Skeletal muscle satellite cell (primary cell): ENCODE results near the gene ODC1.
"Not testable (repeated sequence)": the region's sequence is repeated elsewhere in the genome, so short reads cannot be mapped to it uniquely, and the experiment has no call there.

Experiments
- H3K27me3 ChIP-seq: 2 replicates; pipeline ENCODE4 v1.7.0; 2013; ENCODE audit warnings: low read length; ENCODE audit not compliant: control insufficient read depth, insufficient read depth
- H3K36me3 ChIP-seq: 2 replicates; pipeline ENCODE4 v1.7.0; 2013; ENCODE audit warnings: mild to moderate bottlenecking, control low read depth, low read length; ENCODE audit not compliant: insufficient read depth
- H3K4me1 ChIP-seq: 2 replicates; pipeline ENCODE4 v1.7.0; 2013; ENCODE audit warnings: low read length; ENCODE audit not compliant: control insufficient read depth, insufficient read depth
- H3K4me2 ChIP-seq: 2 replicates; pipeline ENCODE4 v1.7.0; 2013; ENCODE audit warnings: mild to moderate bottlenecking, low read length
- H3K4me3 ChIP-seq: 2 replicates; pipeline ENCODE4 v1.7.0; 2013; ENCODE audit warnings: low read length
- H3K9ac ChIP-seq: 2 replicates; pipeline ENCODE4 v1.7.0; 2013; ENCODE audit warnings: mild to moderate bottlenecking, low read depth, low read length, moderate library complexity
- H3K9me3 ChIP-seq: replicated peaks from 2 replicates; pipeline ENCODE4 v1.7.0; 2013; ENCODE audit warnings: mild to moderate bottlenecking, control low read depth, low read length

Gene ODC1

DNA sequence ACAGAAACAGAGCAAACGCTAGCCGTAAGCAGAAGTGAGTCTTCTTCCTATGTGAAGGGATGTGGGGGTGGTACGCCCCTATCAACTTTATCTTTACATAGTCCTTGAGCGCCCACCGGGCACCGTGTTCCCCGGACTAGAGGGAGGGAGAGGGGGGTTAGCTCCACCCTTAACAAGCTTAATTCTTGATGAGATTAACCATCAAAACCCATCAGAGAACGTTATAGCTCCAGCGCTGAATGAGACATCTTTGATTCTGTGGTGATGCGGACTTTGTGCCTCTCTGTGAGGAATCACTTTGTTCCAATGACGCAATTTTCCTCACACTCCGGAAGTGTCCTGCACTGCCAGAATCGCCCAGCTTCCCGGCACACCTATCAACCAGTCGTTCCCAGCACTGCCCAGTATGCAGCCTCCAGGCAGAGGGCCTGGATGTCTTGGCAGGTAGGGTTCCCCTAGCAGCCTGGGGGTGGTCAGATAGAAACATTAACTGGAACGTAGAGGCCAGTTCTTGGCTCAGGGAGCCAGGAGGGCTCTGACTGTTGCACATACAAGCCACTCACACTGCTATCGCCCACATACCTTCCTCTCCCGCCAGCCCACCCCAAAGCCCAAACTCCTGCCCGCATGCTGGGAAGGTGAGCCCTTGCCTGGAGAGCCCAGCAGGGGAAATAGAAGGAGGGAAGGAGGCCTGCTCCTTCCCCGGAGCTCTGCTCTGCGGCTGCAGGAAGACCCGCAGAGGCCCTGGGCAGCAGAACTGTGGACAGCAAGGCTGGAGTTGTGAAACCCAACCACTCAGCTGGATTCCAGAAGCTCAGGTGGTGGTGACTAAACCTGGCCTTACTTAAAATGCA, 1.9 kb upstream of the ODC1 start:
- Histone ChIP-seq H3K9me3 (no peaks in the 10 kb centered on the region), H3K4me3 (no peak overlapping the region), H3K4me1 (peaks cover 56% of the 10 kb centered on the region), H3K36me3 (no peaks in the 10 kb centered on the region), H3K9ac (no peak overlapping the region), H3K4me2 (peak overlapping the region; percentile 100), H3K27me3 (no peaks in the 10 kb centered on the region)

DNA sequence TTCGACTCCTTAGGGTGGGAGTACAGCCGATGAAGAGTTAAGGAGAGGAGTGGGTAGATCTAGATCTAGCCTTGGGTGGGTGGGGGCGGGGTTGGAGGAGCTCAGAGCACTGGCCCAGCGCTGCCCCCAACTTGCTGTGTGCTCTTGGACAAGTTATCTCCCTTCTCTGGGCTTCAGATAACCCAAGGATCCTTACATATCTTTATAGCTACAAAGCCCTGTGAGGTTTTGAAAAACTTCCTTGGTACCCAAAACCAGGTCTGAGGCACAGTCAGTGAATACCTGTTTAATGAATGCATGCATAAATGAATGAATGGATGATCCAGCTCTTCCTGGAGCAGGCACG, 1.3 kb upstream of the ODC1 start:
- Histone ChIP-seq H3K4me3 (peak overlapping the region; percentile 85), H3K4me1 (peaks cover 52% of the 10 kb centered on the region), H3K9me3 (no peaks in the 10 kb centered on the region), H3K27me3 (no peaks in the 10 kb centered on the region), H3K4me2 (peak overlapping the region; percentile 100), H3K9ac (peak overlapping the region; percentile 96), H3K36me3 (peaks cover 4% of the 10 kb centered on the region)

DNA sequence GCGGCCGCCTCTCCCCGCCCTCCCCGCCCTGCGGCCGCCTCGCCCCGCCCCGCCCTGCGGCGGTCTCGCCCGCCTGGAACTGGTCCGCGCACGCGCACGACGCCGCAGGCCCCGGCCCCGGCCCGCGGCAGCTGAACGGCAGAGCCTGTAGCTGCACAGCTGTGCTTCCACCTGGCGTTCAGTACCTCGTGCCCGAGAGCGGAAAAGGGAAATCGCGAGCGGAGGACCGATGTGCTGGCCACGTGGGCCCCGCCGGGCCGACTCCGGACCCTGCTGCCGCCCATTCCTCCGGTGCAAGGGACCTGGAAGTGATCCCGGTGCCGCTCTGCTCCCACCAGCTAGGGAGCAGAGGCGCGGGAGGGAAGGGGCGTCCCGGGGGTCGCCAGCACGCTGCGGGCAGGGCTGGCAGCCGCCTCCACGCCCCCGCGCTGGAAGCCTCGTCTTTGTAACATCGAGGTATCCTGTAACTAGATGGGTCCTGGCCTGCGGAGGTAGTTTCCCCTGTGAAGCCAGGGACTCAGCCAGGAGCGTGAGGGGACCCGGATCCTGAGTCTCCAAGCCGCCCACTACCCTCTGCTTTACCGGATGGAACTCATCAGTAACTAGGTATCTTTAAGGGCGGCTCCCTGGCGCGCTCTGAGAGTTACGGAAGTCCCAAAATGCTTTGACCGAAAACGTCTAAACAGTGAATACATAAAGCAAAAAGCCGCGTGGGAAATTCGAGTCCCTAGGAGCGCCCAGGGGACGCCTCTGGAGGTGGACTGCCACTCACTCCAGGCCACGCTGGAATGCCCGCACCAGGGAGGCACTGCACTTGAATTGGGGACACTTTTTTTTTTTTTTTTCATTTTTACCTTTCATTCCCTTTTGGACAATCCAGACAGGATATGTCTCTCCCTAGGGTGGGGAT, 704 bp upstream of the ODC1 start:
- Histone ChIP-seq H3K4me1 (peaks cover 47% of the 10 kb centered on the region), H3K4me2 (peak overlapping the region; percentile 100), H3K9ac (peak overlapping the region; percentile 96), H3K36me3 (peaks cover 10% of the 10 kb centered on the region), H3K27me3 (no peaks in the 10 kb centered on the region), H3K4me3 (peak overlapping the region; percentile 85), H3K9me3 (no peaks in the 10 kb centered on the region)

DNA sequence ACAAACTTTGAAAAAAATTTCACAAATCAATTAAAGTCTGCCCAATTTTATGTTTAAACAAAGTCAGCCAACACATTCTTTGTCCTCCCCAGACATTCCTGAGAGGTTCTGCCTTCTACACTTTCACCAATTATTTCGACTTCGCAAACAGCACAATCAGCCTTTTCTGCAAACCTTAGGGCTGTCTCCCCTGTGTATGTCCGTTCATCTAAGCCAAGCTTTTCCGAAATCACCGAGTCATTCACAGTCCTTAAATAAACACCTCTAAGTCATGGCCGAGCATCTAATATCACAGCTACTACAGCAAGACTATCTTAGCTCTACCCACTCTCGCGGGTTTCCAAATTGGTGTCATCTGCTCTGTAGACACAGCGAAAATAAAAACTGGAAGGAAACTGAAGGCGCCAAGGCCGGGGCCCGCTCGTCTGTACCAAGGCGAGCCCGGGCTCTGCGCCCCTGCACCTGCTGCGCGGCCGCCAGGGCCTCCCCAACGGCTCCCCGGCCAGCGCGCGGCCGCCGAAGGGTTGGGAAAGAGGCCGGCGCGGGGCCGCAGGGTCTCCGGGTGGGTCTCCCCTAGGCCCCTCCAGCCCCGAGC, 730 bp downstream of the ODC1 start:
- H3K4me3 ChIP-seq: peak overlapping the region; percentile 68
- H3K9ac ChIP-seq: peak overlapping the region; percentile 93
- H3K9me3 ChIP-seq: no peaks in the 10 kb centered on the region
- peak overlapping the region; percentile 75 for H3K4me2 ChIP-seq
- peaks cover 47% of the 10 kb centered on the region for H3K4me1 ChIP-seq
- peaks cover 22% of the 10 kb centered on the region for H3K36me3 ChIP-seq
- no peaks in the 10 kb centered on the region for H3K27me3 ChIP-seq

DNA sequence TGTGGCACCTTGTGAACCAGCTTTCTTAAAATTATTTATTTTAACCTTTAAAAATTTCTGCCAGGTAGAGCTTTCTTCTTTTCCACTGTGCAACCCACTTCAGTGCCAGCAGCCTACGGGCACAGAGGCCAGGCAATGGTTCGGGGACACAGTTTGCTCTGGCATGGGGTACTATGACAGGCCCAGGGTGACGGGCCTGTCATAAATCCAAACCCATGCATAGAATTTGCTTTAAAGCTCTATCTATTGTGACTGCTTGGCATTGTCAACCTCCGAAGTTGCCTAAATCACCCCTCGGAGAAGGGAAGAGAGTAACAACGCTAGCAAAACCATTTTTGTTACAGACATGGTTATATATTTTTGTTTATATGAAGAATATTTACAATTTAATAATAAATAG, 1.5 kb downstream of the ODC1 start:
- peak overlapping the region; percentile 93 for H3K9ac ChIP-seq
- peak overlapping the region; percentile 75 for H3K4me2 ChIP-seq
- no peaks in the 10 kb centered on the region for H3K9me3 ChIP-seq
- no peaks in the 10 kb centered on the region for H3K27me3 ChIP-seq
- H3K4me1 ChIP-seq: peaks cover 40% of the 10 kb centered on the region
- peak overlapping the region; percentile 68 for H3K4me3 ChIP-seq
- H3K36me3 ChIP-seq: peaks cover 30% of the 10 kb centered on the region

DNA sequence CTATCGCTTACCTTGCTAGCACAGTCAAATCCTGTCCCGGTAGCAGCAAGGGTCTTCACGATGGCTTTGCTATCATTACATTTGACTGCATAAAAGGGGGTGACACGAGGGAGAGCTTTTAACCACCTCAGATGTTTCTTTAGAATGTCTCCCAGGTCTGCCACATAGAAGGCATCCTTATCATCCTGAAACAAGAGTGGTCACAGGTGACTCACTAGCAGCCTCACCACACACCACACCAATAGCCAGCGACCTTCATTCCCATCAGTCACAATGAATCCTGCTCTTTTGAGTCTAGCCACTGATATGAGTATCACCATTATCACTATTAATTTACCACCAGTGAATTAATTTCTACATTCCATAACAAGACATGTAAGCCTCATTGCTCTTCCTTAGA, 3.7 kb downstream of the ODC1 start:
- Histone ChIP-seq H3K9me3 (no peaks in the 10 kb centered on the region), H3K36me3 (peaks cover 52% of the 10 kb centered on the region), H3K4me2 (no peak overlapping the region), H3K4me3 (no peak overlapping the region), H3K27me3 (no peaks in the 10 kb centered on the region), H3K4me1 (peaks cover 27% of the 10 kb centered on the region), H3K9ac (no peak overlapping the region)

DNA sequence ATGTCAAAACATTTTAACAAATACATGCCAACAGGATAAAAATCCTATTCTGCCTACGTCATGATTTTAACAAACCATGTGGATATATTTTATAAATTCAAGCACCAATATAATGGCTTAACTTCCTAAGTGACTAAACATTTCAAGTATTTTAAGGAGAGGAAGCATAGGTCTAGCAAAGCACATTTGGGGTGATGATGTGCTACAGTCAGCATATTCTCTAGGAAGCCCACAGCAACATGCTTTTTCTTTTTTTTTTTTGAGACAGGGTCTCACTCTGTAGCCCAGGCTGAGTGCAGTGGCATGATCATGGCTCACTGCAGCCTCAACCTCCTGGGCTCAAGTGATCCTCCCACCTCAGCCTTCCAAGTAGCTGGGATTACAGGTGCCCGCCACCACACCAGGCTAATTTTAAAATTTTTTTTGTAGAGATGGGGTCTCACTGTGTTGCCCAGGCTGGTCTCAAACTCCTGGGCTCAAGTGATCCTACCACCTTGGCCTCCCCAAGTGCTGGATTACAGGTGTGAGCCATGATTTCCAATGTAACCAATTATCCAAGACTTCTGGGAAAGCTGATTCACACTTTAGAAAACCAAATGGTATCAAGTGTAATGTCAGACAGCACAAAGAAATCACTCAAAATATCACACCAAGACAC, 5.5 kb downstream of the ODC1 start:
- peaks cover 64% of the 10 kb centered on the region for H3K36me3 ChIP-seq

DNA sequence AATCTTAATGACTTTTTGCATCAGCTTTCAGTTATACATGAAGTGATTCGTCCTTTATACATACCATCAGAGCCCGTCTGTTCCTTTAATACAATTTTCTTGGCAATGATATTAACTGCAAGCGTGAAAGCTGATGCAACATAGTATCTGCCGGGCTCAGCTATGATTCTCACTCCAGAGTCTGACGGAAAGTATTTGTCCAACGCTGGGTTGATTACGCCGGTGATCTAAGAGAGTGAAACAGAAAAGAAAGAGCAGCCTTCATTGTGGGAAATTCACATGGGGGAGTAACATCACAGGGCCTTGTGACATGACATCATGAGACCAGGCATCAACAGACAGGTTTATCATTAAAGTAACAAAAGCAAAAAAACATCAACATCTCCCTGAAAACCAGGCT, 6.2 kb downstream of the ODC1 start:
- Histone ChIP-seq H3K9ac (no peak overlapping the region), H3K4me2 (no peak overlapping the region), H3K9me3 (no peaks in the 10 kb centered on the region), H3K4me3 (no peak overlapping the region), H3K4me1 (peaks cover 18% of the 10 kb centered on the region), H3K36me3 (peaks cover 64% of the 10 kb centered on the region), H3K27me3 (no peaks in the 10 kb centered on the region)

More for the DNA sequence above, 5.5 kb downstream of the ODC1 start:
- not testable (repeated sequence) for H3K4me3 ChIP-seq, H3K4me2 ChIP-seq, H3K9me3 ChIP-seq, H3K27me3 ChIP-seq, H3K9ac ChIP-seq
- peaks cover 18% of the 10 kb centered on the region for H3K4me1 ChIP-seq

DNA sequence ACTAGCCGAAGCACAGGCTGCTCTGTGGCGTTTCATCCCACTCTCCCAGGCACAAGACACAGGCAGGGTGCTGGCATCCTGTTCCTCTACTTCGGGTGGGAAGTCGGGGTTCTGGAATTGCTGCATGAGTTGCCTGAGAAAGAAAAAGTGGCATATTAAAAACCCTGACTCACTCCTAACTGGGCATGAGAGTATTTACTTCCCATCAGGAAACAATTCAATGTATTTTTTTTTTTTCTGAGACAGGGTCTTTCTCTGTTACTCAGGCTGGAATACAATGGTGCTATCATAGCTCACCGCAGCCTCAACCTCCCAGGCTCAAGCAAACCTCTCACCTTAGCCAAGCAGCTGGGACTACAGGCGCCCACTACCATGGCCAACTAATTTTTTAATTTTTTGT, 7.4 kb downstream of the ODC1 start:
- Histone ChIP-seq H3K36me3 (peaks cover 64% of the 10 kb centered on the region), H3K4me1 (peaks cover 8% of the 10 kb centered on the region), H3K4me3 (no peak overlapping the region)

DNA sequence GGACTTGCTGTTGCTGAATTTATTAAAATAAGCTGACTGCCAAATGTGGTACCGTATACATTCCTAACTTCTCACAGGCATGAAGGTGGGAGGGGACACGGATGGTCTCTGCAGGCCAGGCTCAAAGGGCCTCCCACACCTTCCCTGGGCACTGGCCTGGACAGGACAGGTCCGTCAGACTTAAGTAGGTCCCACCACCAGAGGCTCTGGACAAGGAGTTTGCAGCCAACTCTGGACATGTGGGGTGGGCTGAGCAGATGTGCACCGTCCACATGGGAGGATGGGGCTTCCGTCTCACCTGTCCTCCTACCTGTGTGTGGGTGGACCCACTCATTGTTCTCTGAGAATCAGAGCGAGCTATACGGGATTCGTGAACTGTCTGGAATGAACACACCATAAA, 8.2 kb downstream of the ODC1 start:
- no peak overlapping the region for H3K9ac ChIP-seq
- H3K36me3 ChIP-seq: peaks cover 64% of the 10 kb centered on the region
- no peaks in the 10 kb centered on the region for H3K4me1 ChIP-seq

More for the DNA sequence above, 7.4 kb downstream of the ODC1 start:
- Histone ChIP-seq H3K9me3 (no peaks in the 10 kb centered on the region), H3K4me2 (no peak overlapping the region), H3K27me3 (no peaks in the 10 kb centered on the region), H3K9ac (no peak overlapping the region)

More for the DNA sequence above, 8.2 kb downstream of the ODC1 start:
- H3K4me3 ChIP-seq: no peak overlapping the region
- no peaks in the 10 kb centered on the region for H3K9me3 ChIP-seq
- no peak overlapping the region for H3K4me2 ChIP-seq
- H3K27me3 ChIP-seq: no peaks in the 10 kb centered on the region
